ENCODE results near the gene LYPD6.
"Not testable (repeated sequence)": the region's sequence is repeated elsewhere in the genome, so short reads cannot be mapped to it uniquely, and the experiment has no call there.

Gene LYPD6

GRCh38 chr2:149456285-149456684 lies 125.9 kb downstream of the LYPD6 start:
- DNase-seq (ENCODE audit: low spot score) = no peak

GRCh38 chr2:149458502-149458901 lies 128.1 kb downstream of the LYPD6 start:
- no peak for DNase-seq (ENCODE audit: low spot score)

DNA sequence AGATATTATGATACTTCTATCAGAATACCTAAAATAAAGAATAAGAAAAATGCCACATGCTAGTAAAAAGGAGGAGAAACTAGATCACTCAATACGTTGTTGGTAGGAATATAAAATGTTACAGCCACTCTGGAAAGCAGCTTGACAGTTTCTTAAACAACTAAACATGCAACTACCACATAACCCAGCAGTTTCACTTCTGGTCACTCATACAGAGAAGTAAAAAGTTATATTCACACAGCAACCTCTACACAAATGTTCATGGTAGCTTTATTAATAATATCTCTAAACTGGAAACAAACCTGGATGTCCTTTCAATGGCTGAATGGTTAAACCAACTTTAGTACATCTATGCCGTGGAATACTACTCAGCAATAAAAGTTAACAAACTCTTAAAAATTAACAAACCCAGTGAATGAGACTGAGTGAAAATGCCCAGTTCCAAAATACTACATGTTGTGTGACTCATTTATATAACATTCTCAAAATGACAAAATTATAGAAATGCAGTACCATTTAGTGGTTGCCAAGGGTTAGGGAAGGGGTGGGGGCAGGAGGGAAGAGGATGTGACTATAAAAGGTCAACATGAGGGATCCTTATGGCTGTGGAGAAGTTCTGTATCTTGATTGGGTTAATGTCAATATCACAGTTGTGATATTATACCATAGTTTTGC lies 133.1 kb downstream of the LYPD6 start:
- no peak for DNase-seq (ENCODE audit: low spot score)

- no peak for DNase-seq (ENCODE audit: low spot score)
Measured at GRCh38 chr2:149464396-149464795, 134.0 kb downstream of the LYPD6 start.

- DNase-seq (ENCODE audit: low spot score) = no peak
Measured at GRCh38 chr2:149465873-149466272, 135.5 kb downstream of the LYPD6 start.

GRCh38 chr2:149466635-149467034 lies 136.2 kb downstream of the LYPD6 start:
- no peak for DNase-seq (ENCODE audit: low spot score)

- DNase-seq (ENCODE audit: low spot score) = no peak
Measured at GRCh38 chr2:149467436-149467835, 137.0 kb downstream of the LYPD6 start.

DNA sequence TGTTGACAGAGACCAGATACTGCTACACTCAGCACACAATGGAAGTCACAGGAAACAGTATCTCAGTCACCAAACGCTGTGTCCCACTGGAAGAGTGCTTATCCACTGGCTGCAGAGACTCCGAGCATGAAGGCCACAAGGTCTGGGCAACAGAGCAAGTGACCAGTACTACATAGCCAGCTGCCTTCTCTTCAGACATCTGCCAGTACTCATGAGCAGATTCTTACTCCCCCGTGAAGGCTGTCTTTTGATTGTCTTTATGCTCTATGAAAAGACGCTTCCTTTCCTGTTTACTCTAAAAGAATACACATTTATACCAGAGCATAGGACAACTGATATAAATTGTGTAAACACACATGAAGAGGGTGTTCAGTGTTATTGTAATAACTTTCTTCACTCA lies 138.2 kb downstream of the LYPD6 start:
- no peak for DNase-seq (ENCODE audit: low spot score)

- DNase-seq (ENCODE audit: low spot score) = no peak
Measured at GRCh38 chr2:149470046-149470445, 139.7 kb downstream of the LYPD6 start.

DNA sequence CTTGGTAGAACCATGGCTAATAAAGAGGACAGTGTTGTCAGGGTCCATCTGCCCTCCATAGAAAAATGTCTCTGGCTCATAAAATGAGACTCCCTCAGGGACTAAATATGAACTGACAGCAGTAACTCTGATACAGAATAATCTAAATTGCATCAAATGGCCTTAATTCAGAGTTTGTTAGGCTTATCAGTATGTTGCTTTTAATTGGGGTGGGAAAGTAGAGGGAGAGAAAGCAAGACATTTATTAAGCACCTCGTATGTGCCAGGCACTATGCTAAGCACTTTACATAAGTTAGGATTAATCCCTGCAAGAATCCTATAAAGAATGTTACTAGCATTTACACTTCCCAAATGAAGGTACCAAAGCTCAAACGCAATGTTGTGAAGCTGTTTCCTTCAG lies 142.0 kb downstream of the LYPD6 start:
- DNase-seq (ENCODE audit: low spot score) = no peak

GRCh38 chr2:149473068-149473467 lies 142.7 kb downstream of the LYPD6 start:
- DNase-seq (ENCODE audit: low spot score) = no peak

DNA sequence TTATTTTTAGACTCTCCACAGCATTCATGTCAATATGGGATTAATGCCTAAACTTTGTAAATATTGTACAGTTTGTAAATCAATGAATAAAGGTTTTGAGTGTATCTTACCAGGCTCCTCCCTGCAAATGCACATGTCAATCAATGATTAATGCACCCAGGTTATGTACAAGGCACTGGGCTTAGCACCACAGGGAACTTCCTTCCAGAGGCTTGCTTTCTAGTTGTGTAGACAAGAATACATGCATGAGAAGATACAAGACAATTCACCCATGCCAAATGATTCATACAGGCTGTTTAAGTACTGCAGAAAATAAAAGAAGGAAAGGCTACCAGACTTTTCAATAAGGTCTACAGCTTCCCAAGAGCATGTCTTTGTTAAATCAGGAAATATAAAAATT lies 143.1 kb downstream of the LYPD6 start:
- DNase-seq (ENCODE audit: low spot score) = no peak

- DNase-seq (ENCODE audit: low spot score) = no peak
Measured at GRCh38 chr2:149483004-149483605, 152.7 kb downstream of the LYPD6 start.

- no peak for DNase-seq (ENCODE audit: low spot score)
Measured at GRCh38 chr2:149486664-149487063, 156.3 kb downstream of the LYPD6 start.

GRCh38 chr2:149487189-149487588 lies 156.8 kb downstream of the LYPD6 start:
- no peak for DNase-seq (ENCODE audit: low spot score)

DNA sequence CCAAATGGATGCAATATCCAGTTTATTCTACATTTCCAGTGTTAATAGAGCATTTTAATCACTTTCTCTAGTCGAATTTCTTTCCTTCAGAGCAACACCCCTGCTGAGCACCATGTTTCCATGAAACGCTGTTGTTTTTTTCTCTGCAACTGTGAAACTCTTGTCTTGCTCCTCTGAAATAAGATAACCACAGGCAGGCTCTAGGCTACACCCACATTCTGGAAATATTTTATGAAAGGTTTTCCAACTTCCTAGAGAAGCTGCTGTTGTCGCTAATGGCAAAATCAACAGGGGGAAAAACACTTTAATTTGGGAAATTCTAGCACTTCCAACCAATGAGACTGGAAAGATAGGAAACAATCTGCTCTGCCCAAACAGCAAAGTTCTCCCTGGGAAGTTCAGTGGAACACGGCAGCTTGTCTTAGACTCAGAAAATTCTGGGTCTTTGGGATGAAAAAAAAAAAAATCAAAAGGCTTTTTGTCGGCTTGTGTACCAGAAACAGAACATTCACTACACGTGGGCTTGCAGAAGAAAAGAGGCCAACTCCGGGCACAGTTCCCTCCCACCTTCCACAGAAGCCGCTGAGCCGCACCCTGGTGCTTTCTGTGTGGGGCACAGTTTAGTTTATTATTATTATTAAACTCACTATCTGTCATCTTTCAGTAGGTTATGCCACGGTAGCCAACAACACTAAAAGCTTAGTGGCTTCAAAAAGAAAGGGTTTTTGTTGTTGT lies 158.5 kb downstream of the LYPD6 start:
- peak; percentile 20 for DNase-seq (ENCODE audit: low spot score)

GRCh38 chr2:149489452-149489851 lies 159.1 kb downstream of the LYPD6 start:
- no peak for DNase-seq (ENCODE audit: low spot score)

DNA sequence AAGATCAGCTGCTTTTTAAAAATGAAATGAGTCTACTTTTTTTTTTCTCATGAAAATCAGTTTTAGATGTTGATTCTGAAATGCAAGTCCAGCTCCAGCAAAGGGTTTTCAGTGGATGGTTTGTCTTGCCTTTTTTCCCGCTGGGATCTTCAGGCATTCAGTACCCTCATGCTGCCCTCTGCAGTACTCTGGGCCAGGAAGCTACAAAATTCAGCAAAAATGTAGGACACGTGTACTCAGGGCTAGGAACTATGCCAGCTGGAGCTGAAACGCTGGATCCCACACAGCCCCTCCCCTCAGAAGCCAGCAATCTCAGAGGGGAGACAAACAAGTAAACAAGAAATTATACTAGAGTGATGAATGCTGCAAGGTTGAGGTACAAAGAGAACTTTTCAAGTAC lies 159.9 kb downstream of the LYPD6 start:
- peak; percentile 36 for DNase-seq (ENCODE audit: low spot score)

GRCh38 chr2:149492923-149493322 lies 162.5 kb downstream of the LYPD6 start:
- DNase-seq (ENCODE audit: low spot score) = no peak

- DNase-seq (ENCODE audit: low spot score) = not testable (repeated sequence)
Measured at GRCh38 chr2:149499204-149499603, 168.8 kb downstream of the LYPD6 start.

- not testable (repeated sequence) for DNase-seq (ENCODE audit: low spot score)
Measured at GRCh38 chr2:149506808-149507207, 176.4 kb downstream of the LYPD6 start.

DNA sequence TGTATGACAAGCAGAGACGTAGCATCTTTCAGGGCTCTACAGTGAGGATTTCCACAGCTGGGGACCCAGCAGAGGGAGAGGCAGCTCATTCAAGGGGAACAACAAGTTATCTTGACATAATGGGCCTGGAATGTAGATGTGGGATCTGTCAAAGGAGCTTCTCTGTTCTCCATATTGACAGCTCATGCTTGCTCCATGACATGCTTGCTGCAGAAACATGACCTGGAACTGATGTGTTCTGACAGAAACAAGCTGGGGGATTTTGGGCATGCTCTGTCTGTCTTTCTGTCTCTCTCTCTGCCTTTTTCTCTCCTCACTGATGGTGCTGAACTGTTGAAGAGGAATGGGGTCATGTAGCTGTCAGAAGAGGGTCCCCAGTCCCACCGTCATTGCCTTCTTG lies 177.6 kb downstream of the LYPD6 start:
- no peak for DNase-seq (ENCODE audit: low spot score)

- DNase-seq (ENCODE audit: low spot score) = no peak
Measured at GRCh38 chr2:149513461-149513860, 183.1 kb downstream of the LYPD6 start.

All from putamen (tissue), 1 donor.